GM21423 (cell line): Measurements from ENCODE around the gene MMP14.
A peak's percentile ranks its signal among the peaks of the same experiment; 100 is the strongest.
"Not testable (repeated sequence)": the region's sequence is repeated elsewhere in the genome, so short reads cannot be mapped to it uniquely, and the experiment has no call there.

Experiments
- ATAC-seq: cut with Tn5 transposase; IDR thresholded peaks from one replicate; pipeline ENCODE4 v1.9.1; 2021; ENCODE audit warnings: mild to moderate bottlenecking, moderate library complexity; ENCODE audit not compliant: unreplicated experiment

The MMP14 gene

GRCh38 chr14:22836301-22837113 is at the start of gene MMP14:
MMP14 (plus strand) TSS chr14:22836585; CDS start chr14:22836818, 233 bp downstream.
- ATAC-seq: no peak

GRCh38 chr14:22786685-22787084 is 49.7 kb upstream of the MMP14 start:
- no peak for ATAC-seq

GRCh38 chr14:22791301-22791700 is 45.1 kb upstream of the MMP14 start:
- no peak for ATAC-seq

DNA sequence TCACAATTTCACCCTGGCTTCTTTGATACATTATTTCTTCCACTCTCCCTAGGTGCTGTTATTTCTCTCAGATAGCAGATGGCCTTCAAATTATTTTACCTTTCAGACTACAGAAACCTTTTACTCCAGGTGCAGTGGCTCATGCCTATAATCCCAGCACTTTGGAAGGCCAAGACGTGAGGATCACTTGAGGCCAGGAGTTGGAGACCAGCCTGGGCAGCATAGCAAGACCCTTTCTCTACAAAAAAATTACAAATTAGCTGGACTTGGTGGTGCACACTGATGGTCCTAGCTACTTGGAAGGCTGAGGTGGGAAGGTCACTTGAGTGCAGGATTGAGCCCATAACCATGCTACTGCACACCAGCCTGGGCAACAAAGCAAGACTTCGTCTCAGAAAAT is 44.2 kb upstream of the MMP14 start:
- ATAC-seq: no peak

- ATAC-seq: not testable (repeated sequence)
Measured at GRCh38 chr14:22793550-22793949, 42.8 kb upstream of the MMP14 start.

GRCh38 chr14:22793976-22794375 is 42.4 kb upstream of the MMP14 start:
- ATAC-seq: no peak

DNA sequence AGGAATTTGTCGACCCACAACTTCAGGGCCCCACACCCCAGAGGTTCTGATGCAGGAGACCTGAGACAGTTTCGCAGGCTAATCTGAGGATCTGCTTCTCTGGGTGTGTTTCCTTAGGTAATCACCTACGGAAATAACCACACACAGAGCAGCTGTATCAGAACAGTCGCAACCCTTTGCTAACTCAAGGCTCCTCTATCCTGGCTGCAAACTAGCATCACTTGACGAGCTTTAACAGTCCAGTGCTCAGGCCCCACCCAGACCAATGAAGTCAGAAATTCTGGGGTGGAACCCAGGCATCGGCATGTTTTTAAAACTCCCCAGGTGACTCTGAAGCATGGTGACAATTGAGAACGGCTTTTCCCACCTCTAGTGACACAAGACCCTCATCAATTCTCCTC is 41.8 kb upstream of the MMP14 start:
- peak; percentile 44 for ATAC-seq

- ATAC-seq: peak; percentile 36
Measured at GRCh38 chr14:22796087-22796707, 40.2 kb upstream of the MMP14 start.

DNA sequence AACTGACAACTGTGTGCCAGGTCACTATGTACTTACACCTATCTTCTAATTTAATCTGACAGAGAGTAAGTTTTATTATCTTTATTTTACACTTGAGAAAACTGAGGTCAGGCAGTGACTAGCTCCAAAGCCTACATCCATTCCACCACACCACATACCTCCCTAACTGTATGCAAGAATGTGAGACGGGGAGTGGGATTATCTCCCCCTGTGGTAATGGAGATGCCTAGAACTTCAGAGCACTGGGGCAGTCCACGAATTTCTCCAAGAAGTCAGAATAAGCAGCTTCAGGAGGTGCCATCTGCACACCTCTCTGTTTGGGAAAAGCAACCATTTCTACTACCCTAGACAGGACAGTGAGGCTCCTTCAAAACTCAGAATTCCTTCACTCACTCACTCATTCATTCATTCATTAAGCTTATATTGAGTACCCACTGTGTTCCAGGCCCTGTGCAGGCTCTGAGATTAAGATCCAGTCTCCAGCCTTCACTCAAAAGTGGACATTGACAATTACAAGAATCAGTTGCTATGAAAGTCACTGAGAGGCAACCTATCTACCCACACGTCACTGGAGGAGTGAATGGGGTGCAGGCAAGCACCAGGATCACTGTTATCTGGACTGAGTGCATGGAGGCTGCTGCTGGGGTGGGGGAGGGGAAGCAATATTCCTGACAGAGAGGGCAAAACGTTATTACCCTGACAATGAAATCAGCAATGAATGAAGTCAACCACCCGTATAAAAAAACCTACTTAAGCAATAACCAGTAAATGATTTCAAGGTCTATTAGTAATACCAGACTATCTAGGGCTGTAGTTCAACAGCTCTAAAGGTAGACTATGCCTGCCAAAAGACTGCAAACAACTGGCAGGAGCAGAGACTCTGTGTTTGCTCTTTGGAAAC is 39.1 kb upstream of the MMP14 start:
- no peak for ATAC-seq

GRCh38 chr14:22798528-22798927 is 37.9 kb upstream of the MMP14 start:
- no peak for ATAC-seq

DNA sequence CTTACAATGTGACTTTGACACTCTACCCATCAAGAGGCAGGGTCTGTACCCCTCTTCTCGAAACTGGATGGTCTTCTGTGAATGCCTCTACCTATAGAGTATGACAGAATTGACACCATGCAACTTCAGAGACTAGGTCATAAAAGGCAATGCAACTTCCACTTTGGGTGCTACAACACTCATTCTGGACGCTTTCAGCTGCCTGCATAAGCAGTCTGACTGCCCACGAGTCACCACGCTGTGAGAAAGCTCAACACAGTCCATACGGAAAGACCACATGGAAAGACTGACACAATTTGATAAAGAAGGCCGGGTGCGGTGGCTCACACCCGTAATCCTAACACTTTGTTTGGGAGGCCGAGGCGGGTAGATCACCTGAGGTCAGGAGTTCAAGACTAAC is 36.0 kb upstream of the MMP14 start:
- no peak for ATAC-seq

- no peak for ATAC-seq
Measured at GRCh38 chr14:22801716-22802115, 34.7 kb upstream of the MMP14 start.

DNA sequence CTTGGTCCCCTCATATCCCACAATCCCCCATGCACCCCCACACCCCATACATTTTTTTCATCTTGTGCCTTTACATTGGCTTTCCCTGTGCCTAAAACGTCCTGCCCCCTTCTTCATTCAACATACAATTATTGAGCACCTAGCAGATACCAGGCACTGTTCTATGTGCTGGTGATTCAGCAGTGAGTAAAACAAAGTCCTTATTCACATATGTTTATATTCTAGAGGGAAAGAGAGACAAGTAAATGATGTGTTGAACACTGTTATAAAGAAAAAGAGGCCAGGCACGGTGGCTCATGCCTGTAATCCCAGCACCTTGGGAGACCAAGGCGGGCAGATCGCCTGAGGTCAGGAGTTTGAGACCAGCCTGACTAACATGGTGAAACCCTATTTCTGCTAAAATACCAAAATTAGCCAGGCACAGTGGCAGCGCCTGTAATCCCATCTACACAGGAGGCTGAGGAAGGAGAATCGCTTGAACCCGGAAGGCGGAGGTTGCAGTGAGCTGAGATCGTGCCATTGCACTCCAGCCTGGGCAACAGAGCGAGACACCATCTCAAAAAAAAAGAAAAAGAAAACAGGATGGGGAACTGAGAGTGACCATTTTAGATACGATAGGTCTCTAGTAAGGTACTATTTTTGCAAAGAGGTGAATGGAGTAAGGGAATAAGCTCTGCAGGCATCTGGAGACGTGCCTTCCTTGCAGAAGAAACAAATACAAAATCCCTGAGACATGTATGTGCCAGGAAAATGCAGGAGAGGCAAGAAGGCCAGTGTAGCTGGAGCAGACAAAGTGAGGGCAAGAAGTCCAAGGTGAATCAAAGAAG is 33.3 kb upstream of the MMP14 start:
- peak; percentile 46 for ATAC-seq

DNA sequence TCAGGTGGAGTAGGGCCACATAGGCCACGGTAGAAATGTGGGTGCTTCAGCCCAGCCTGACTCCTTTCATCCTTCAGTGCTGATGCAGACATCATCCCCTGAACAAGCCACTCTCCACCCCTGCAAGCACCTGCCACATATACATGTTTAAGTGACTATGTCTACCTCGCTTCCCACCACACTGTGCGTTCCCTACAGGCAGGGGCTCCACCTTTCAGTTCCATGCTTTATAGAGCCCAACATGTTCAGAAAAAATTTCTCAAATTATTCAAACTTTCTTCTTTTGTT is 32.8 kb upstream of the MMP14 start:
- peak; percentile 33 for ATAC-seq

GRCh38 chr14:22805235-22805634 is 31.1 kb upstream of the MMP14 start:
- not testable (repeated sequence) for ATAC-seq

- ATAC-seq: no peak
Measured at GRCh38 chr14:22807432-22808087, 28.8 kb upstream of the MMP14 start.

GRCh38 chr14:22808388-22809209 is 27.8 kb upstream of the MMP14 start:
- ATAC-seq: no peak

GRCh38 chr14:22811722-22812121 is 24.7 kb upstream of the MMP14 start:
- ATAC-seq: no peak

- ATAC-seq: no peak
Measured at GRCh38 chr14:22812744-22813143, 23.6 kb upstream of the MMP14 start.
